Sigmoid colon (tissue), 7 donors: Measurements from ENCODE around the gene MTURN. TPM values are rescaled to one million over a fixed set of nuclear protein-coding genes. Genes with fewer than 3 reads are reported as not detected.

Experiments
- DNase-seq: peaks from one replicate; pipeline ENCODE4 v3.0.0-alpha.2; 2019
- H3K27ac ChIP-seq, 4 donors: fragments of 200-600 bp; sonication (generic); one replicate each; pipeline ENCODE4 v1.5.1; 2016 to 2019; ENCODE audit warnings: mild to moderate bottlenecking in 1 of 4
- H3K27me3 ChIP-seq, 3 donors: fragments of 200-600 bp; sonication (generic); one replicate each; pipeline ENCODE4 v1.5.1; 2019; ENCODE audit warnings: mild to moderate bottlenecking in 1 of 3
- H3K36me3 ChIP-seq, 4 donors: fragments of 200-600 bp; sonication (generic); one replicate each; pipeline ENCODE4 v1.5.1; 2016 to 2019
- H3K4me1 ChIP-seq, 4 donors: fragments of 200-600 bp; sonication (generic); one replicate each; pipeline ENCODE4 v1.5.1; 2017 to 2019
- H3K4me3 ChIP-seq, 4 donors: fragments of 200-600 bp; sonication (generic); one replicate each; pipeline ENCODE4 v1.5.1; 2017 to 2019; ENCODE audit warnings: mild to moderate bottlenecking in 2 of 4, moderate library complexity in 1 of 4
- H3K9me3 ChIP-seq, 4 donors: fragments of 200-600 bp in 3 of 4; sonication (generic) in 3 of 4; one replicate each; pipeline versions ENCODE4 v1.5.1 to v1.6.1; 2013 to 2019
- EP300 ChIP-seq, 4 donors: sonication (generic); formaldehyde crosslinking; IDR thresholded peaks; one replicate each; pipeline ENCODE4 v1.6.1; 2017; ENCODE audit warnings: antibody characterized with exemption in 4 of 4
- POLR2A ChIP-seq, 2 donors: fragments of 450-650 bp; IDR thresholded peaks; one replicate each; pipeline ENCODE4 v1.6.1; 2016; ENCODE audit warnings: antibody characterized with exemption in 2 of 2, mild to moderate bottlenecking in 2 of 2, moderate library complexity in 2 of 2
- POLR2AphosphoS5 ChIP-seq, 4 donors: sonication (generic); formaldehyde crosslinking; IDR thresholded peaks; one replicate each; pipeline ENCODE4 v1.6.1; 2017; ENCODE audit warnings: antibody characterized with exemption in 4 of 4
- WGBS, 2 donors: extraction: QIAGEN DNeasy Blood & Tissue Kit; methylation state at CpG; one replicate each; pipeline ENCODE4 v1.1.7; 2013; 5-methylcytosine and 5-hydroxymethylcytosine counted together
- intact Hi-C: fragments of 100-400 bp; cut with DNase I; formaldehyde crosslinking; loops from one replicate; pipeline ENCODE4 v1.15.1; 2023
- polyA plus RNA-seq, 3 donors: library from polyadenylated mRNA; stranded (reverse); fragments of 200-250 nt; gene quantifications; one replicate each; pipeline ENCODE4 v1.2.3, GENCODE V29; 2013
- total RNA-seq, 4 donors: library from RNA; depleted of rRNA; stranded (reverse); fragments of >200 nt; gene quantifications; one replicate each; pipeline ENCODE4 v1.1.0, GENCODE V29; 2016
- TF ChIP-seq, protein P1 (sequence below), 4 experiments: fragments of 450-650 bp in 3 of 4; fragments of 200-600 bp in 1 of 4; IDR thresholded peaks; one replicate each; pipeline ENCODE4 v1.5.1; 2016 to 2019; ENCODE audit warnings: antibody characterized with exemption in 4 of 4, mild to moderate bottlenecking in 3 of 4, moderate library complexity in 2 of 4
- donor health status: healthy with polysubstance abuse.
- donor health status: Bipolar disorder and iron deficiency.
- donor health status: healthy.

MTURN gene
- total RNA-seq (100 to 1,000 TPM in 1 of 4 donors, 10 to 100 TPM in 3; 75.9 to 102 (median 87.4) TPM), polyA plus RNA-seq (10 to 100 TPM in 1 of 3 donors, 1 to 10 TPM in 2; 7.2 to 33.0 (median 7.4) TPM)

- WGBS, 2 donors = 1% methylated on average over 99 of the region's 99 CpGs
- Histone ChIP-seq H3K4me1 (peaks cover 0 to 22% (median 15%) of the 10 kb centered on the region in 4 donors), H3K27me3 (no peaks in the 10 kb centered on the region), H3K27ac (peak within 1 kb of the TSS; percentile 92 to 96 (median 96)), H3K36me3 (no peaks in the 10 kb centered on the region), H3K9me3 (no peaks in the 10 kb centered on the region), H3K4me3 (peak within 1 kb of the TSS; percentile 83 to 95 (median 94))
- TF ChIP-seq, protein P1, sequence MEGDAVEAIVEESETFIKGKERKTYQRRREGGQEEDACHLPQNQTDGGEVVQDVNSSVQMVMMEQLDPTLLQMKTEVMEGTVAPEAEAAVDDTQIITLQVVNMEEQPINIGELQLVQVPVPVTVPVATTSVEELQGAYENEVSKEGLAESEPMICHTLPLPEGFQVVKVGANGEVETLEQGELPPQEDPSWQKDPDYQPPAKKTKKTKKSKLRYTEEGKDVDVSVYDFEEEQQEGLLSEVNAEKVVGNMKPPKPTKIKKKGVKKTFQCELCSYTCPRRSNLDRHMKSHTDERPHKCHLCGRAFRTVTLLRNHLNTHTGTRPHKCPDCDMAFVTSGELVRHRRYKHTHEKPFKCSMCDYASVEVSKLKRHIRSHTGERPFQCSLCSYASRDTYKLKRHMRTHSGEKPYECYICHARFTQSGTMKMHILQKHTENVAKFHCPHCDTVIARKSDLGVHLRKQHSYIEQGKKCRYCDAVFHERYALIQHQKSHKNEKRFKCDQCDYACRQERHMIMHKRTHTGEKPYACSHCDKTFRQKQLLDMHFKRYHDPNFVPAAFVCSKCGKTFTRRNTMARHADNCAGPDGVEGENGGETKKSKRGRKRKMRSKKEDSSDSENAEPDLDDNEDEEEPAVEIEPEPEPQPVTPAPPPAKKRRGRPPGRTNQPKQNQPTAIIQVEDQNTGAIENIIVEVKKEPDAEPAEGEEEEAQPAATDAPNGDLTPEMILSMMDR (IDR thresholded peaks at IDR 0.05) = no peak
- TF ChIP-seq POLR2A (IDR thresholded peaks at IDR 0.05) = no peak
- TF ChIP-seq EP300 (IDR thresholded peaks at IDR 0.05) = no peak
- TF ChIP-seq POLR2AphosphoS5 (IDR thresholded peaks at IDR 0.05) = peak in 2 of 4 donors; percentile 13 to 28
- DNase-seq = peak; percentile 95
- intact Hi-C loops = loop anchor here (2.0 kb wide), 1 partner anchor 148 kb away; no protein-coding TSS in a partner anchor
Observed at GRCh38 chr7:30134611-30135300, at the start of gene MTURN. MTURN (plus strand) TSS chr7:30134986; CDS start chr7:30135137, 151 bp downstream.

DNA sequence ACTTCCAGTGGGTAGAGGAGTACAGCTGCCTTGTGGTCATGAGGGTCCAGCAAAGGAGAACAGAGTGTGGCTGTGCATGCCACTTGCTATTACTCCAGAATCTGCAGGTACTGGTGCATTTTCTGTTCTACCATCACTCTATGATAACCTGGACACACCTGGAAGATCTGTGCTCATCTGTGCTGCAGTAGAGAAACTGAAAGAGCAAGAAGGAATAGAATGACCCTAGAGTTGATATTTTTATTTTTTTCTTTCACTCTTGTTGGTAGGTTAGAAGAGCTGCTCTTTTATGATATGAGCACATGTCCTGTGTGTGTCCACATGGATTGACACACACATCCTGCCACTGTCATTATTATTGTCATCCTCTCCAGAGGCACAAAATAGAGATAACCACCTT is 48.3 kb upstream of the MTURN start:
- Histone ChIP-seq H3K4me1 (no peaks in the 10 kb centered on the region), H3K36me3 (no peaks in the 10 kb centered on the region), H3K4me3 (no peak overlapping the region), H3K9me3 (no peaks in the 10 kb centered on the region), H3K27ac (no peak overlapping the region), H3K27me3 (no peaks in the 10 kb centered on the region)
- DNase-seq = no peak
- TF ChIP-seq, protein P1 (IDR thresholded peaks at IDR 0.05) = no peak
- TF ChIP-seq POLR2AphosphoS5 (IDR thresholded peaks at IDR 0.05) (no peak), POLR2A (IDR thresholded peaks at IDR 0.05) (no peak), EP300 (IDR thresholded peaks at IDR 0.05) (no peak)
- intact Hi-C loops = no loop called here

- DNase-seq = no peak
- TF ChIP-seq POLR2A (IDR thresholded peaks at IDR 0.05) (no peak), POLR2AphosphoS5 (IDR thresholded peaks at IDR 0.05) (no peak), EP300 (IDR thresholded peaks at IDR 0.05) (no peak)
- TF ChIP-seq, protein P1 (IDR thresholded peaks at IDR 0.05) = no peak
- Histone ChIP-seq H3K4me3 (no peak overlapping the region), H3K36me3 (no peaks in the 10 kb centered on the region), H3K4me1 (no peaks in the 10 kb centered on the region), H3K27ac (no peak overlapping the region), H3K27me3 (no peaks in the 10 kb centered on the region), H3K9me3 (no peaks in the 10 kb centered on the region)
- intact Hi-C loops = no loop called here
Observed at GRCh38 chr7:30087371-30087770, 47.4 kb upstream of the MTURN start.

GRCh38 chr7:30088362-30088761 is 46.4 kb upstream of the MTURN start:
- H3K4me3 ChIP-seq = no peak overlapping the region
- no peaks in the 10 kb centered on the region for H3K36me3 ChIP-seq
- TF ChIP-seq EP300 (IDR thresholded peaks at IDR 0.05) = no peak
- no peak for TF ChIP-seq POLR2A (IDR thresholded peaks at IDR 0.05)
- TF ChIP-seq POLR2AphosphoS5 (IDR thresholded peaks at IDR 0.05) = no peak
- TF ChIP-seq, protein P1 (IDR thresholded peaks at IDR 0.05) = no peak
- H3K4me1 ChIP-seq = no peaks in the 10 kb centered on the region
- intact Hi-C loops = no loop called here
- no peak for DNase-seq
- H3K27me3 ChIP-seq = no peaks in the 10 kb centered on the region
- no peak overlapping the region for H3K27ac ChIP-seq
- no peaks in the 10 kb centered on the region for H3K9me3 ChIP-seq
